ENCODE data around the gene BRINP3.

BRINP3 gene

GRCh38 chr1:190391582-190391981, 86.1 kb downstream of the BRINP3 start:
- H3K4me3 Mint-ChIP-seq = no peak overlapping the region
- no peaks in the 10 kb centered on the region for H3K4me1 Mint-ChIP-seq
- H3K27ac Mint-ChIP-seq = no peak overlapping the region
- H3K36me3 Mint-ChIP-seq = no peaks in the 10 kb centered on the region
- no peak for ATAC-seq
- DNase-seq (ENCODE audit: low spot score in 2 of 2) = no peak
- peaks cover 13% of the 10 kb centered on the region for H3K9me3 Mint-ChIP-seq

GRCh38 chr1:190377991-190378390, 99.7 kb downstream of the BRINP3 start:
- no peak for ATAC-seq
- H3K36me3 Mint-ChIP-seq = no peaks in the 10 kb centered on the region
- no peak overlapping the region for H3K27ac Mint-ChIP-seq
- no peak overlapping the region for H3K4me3 Mint-ChIP-seq
- no peaks in the 10 kb centered on the region for H3K4me1 Mint-ChIP-seq
- no peak for DNase-seq (ENCODE audit: low spot score in 2 of 2)
- peaks cover 13% of the 10 kb centered on the region for H3K9me3 Mint-ChIP-seq

- Mint-ChIP-seq H3K4me3 (no peak overlapping the region), H3K9me3 (peaks cover 13% of the 10 kb centered on the region), H3K27ac (no peak overlapping the region), H3K4me1 (no peaks in the 10 kb centered on the region), H3K36me3 (no peaks in the 10 kb centered on the region)
- ATAC-seq = no peak
- DNase-seq (ENCODE audit: low spot score in 2 of 2) = no peak
Measured at GRCh38 chr1:190377294-190377693, 100.4 kb downstream of the BRINP3 start.

- no peak for DNase-seq (ENCODE audit: low spot score in 2 of 2)
- Mint-ChIP-seq H3K36me3 (no peaks in the 10 kb centered on the region), H3K9me3 (peaks cover 13% of the 10 kb centered on the region), H3K4me1 (no peaks in the 10 kb centered on the region), H3K4me3 (no peak overlapping the region), H3K27ac (no peak overlapping the region)
- ATAC-seq = no peak
Measured at GRCh38 chr1:190376044-190376443, 101.6 kb downstream of the BRINP3 start.

- H3K9me3 Mint-ChIP-seq = peaks cover under 1% of the 10 kb centered on the region
- H3K27ac Mint-ChIP-seq = no peak overlapping the region
- H3K4me3 Mint-ChIP-seq = no peak overlapping the region
- H3K36me3 Mint-ChIP-seq = no peaks in the 10 kb centered on the region
- ATAC-seq (no peak), DNase-seq (ENCODE audit: low spot score in 2 of 2) (no peak)
- H3K4me1 Mint-ChIP-seq = no peaks in the 10 kb centered on the region
Measured at GRCh38 chr1:190373705-190374336, 103.8 kb downstream of the BRINP3 start.

GRCh38 chr1:190367200-190367599, 110.5 kb downstream of the BRINP3 start:
- ATAC-seq = no peak
- no peaks in the 10 kb centered on the region for H3K4me1 Mint-ChIP-seq
- peaks cover 14% of the 10 kb centered on the region for H3K9me3 Mint-ChIP-seq
- H3K4me3 Mint-ChIP-seq = no peak overlapping the region
- DNase-seq (ENCODE audit: low spot score in 2 of 2) = no peak
- H3K27ac Mint-ChIP-seq = no peak overlapping the region
- no peaks in the 10 kb centered on the region for H3K36me3 Mint-ChIP-seq

GRCh38 chr1:190365283-190365682, 112.4 kb downstream of the BRINP3 start:
- no peak overlapping the region for H3K27ac Mint-ChIP-seq
- ATAC-seq = no peak
- H3K4me1 Mint-ChIP-seq = no peaks in the 10 kb centered on the region
- no peaks in the 10 kb centered on the region for H3K36me3 Mint-ChIP-seq
- DNase-seq (ENCODE audit: low spot score in 2 of 2) = no peak
- H3K4me3 Mint-ChIP-seq = no peak overlapping the region
- H3K9me3 Mint-ChIP-seq = peaks cover 19% of the 10 kb centered on the region

- H3K36me3 Mint-ChIP-seq = no peaks in the 10 kb centered on the region
- no peak overlapping the region for H3K27ac Mint-ChIP-seq
- DNase-seq (ENCODE audit: low spot score in 2 of 2) = no peak
- no peak for ATAC-seq
- H3K9me3 Mint-ChIP-seq = peaks cover 12% of the 10 kb centered on the region
- H3K4me3 Mint-ChIP-seq = no peak overlapping the region
- H3K4me1 Mint-ChIP-seq = no peaks in the 10 kb centered on the region
Measured at GRCh38 chr1:190353538-190354101, 124.0 kb downstream of the BRINP3 start.

- no peaks in the 10 kb centered on the region for H3K4me1 Mint-ChIP-seq
- H3K36me3 Mint-ChIP-seq = no peaks in the 10 kb centered on the region
- H3K27ac Mint-ChIP-seq = no peak overlapping the region
- H3K4me3 Mint-ChIP-seq = no peak overlapping the region
- H3K9me3 Mint-ChIP-seq = peaks cover 12% of the 10 kb centered on the region
- ATAC-seq (no peak), DNase-seq (ENCODE audit: low spot score in 2 of 2) (no peak)
Measured at GRCh38 chr1:190344454-190344853, 133.2 kb downstream of the BRINP3 start.

- DNase-seq (ENCODE audit: low spot score in 2 of 2) (no peak), ATAC-seq (no peak)
- no peaks in the 10 kb centered on the region for H3K36me3 Mint-ChIP-seq
- H3K27ac Mint-ChIP-seq = no peak overlapping the region
- no peaks in the 10 kb centered on the region for H3K4me1 Mint-ChIP-seq
- H3K4me3 Mint-ChIP-seq = no peak overlapping the region
- H3K9me3 Mint-ChIP-seq = peaks cover 20% of the 10 kb centered on the region
Measured at GRCh38 chr1:190338829-190339228, 138.8 kb downstream of the BRINP3 start.

GRCh38 chr1:190328871-190329270, 148.8 kb downstream of the BRINP3 start:
- no peaks in the 10 kb centered on the region for H3K4me1 Mint-ChIP-seq
- no peak overlapping the region for H3K4me3 Mint-ChIP-seq
- H3K9me3 Mint-ChIP-seq = peaks cover 19% of the 10 kb centered on the region
- H3K27ac Mint-ChIP-seq = no peak overlapping the region
- DNase-seq (ENCODE audit: low spot score in 2 of 2) = no peak
- ATAC-seq = no peak
- no peaks in the 10 kb centered on the region for H3K36me3 Mint-ChIP-seq

GRCh38 chr1:190328361-190328760, 149.3 kb downstream of the BRINP3 start:
- Mint-ChIP-seq H3K4me3 (no peak overlapping the region), H3K4me1 (no peaks in the 10 kb centered on the region)

GRCh38 chr1:190327271-190327670, 150.4 kb downstream of the BRINP3 start:
- Mint-ChIP-seq H3K4me3 (no peak overlapping the region), H3K27ac (no peak overlapping the region), H3K36me3 (no peaks in the 10 kb centered on the region)

More at GRCh38 chr1:190328361-190328760, 149.3 kb downstream of the BRINP3 start:
- peaks cover 19% of the 10 kb centered on the region for H3K9me3 Mint-ChIP-seq
- no peak for DNase-seq (ENCODE audit: low spot score in 2 of 2)
- no peak overlapping the region for H3K27ac Mint-ChIP-seq
- no peak for ATAC-seq
- no peaks in the 10 kb centered on the region for H3K36me3 Mint-ChIP-seq

GRCh38 chr1:190323530-190323929, 154.1 kb downstream of the BRINP3 start:
- H3K4me3 Mint-ChIP-seq = no peak overlapping the region
- H3K27ac Mint-ChIP-seq = no peak overlapping the region
- no peaks in the 10 kb centered on the region for H3K4me1 Mint-ChIP-seq
- peaks cover 20% of the 10 kb centered on the region for H3K9me3 Mint-ChIP-seq
- DNase-seq (ENCODE audit: low spot score in 2 of 2) = no peak
- H3K36me3 Mint-ChIP-seq = no peaks in the 10 kb centered on the region
- no peak for ATAC-seq

More at GRCh38 chr1:190327271-190327670, 150.4 kb downstream of the BRINP3 start:
- Mint-ChIP-seq H3K4me1 (no peaks in the 10 kb centered on the region), H3K9me3 (peaks cover 16% of the 10 kb centered on the region)
- ATAC-seq = no peak
- DNase-seq (ENCODE audit: low spot score in 2 of 2) = no peak

- Mint-ChIP-seq H3K4me1 (no peaks in the 10 kb centered on the region), H3K36me3 (no peaks in the 10 kb centered on the region), H3K4me3 (no peak overlapping the region)
Measured at GRCh38 chr1:190322274-190322673, 155.4 kb downstream of the BRINP3 start.

GRCh38 chr1:190320952-190321351, 156.7 kb downstream of the BRINP3 start:
- no peaks in the 10 kb centered on the region for H3K4me1 Mint-ChIP-seq
- no peak overlapping the region for H3K27ac Mint-ChIP-seq
- ATAC-seq (no peak), DNase-seq (ENCODE audit: low spot score in 2 of 2) (no peak)
- no peaks in the 10 kb centered on the region for H3K36me3 Mint-ChIP-seq
- peaks cover 6% of the 10 kb centered on the region for H3K9me3 Mint-ChIP-seq
- H3K4me3 Mint-ChIP-seq = no peak overlapping the region

More at GRCh38 chr1:190322274-190322673, 155.4 kb downstream of the BRINP3 start:
- DNase-seq (ENCODE audit: low spot score in 2 of 2) (no peak), ATAC-seq (no peak)
- Mint-ChIP-seq H3K27ac (no peak overlapping the region), H3K9me3 (peaks cover 13% of the 10 kb centered on the region)
